Tibial artery (tissue), 4 donors: ENCODE measurements around the gene IGF2BP3.

Experiments
- DNase-seq, 2 donors: peaks; one replicate each; pipeline ENCODE4 v3.0.0-alpha.2; 2019
- H3K27ac ChIP-seq, 2 donors: fragments of 200-600 bp; sonication (generic) in 1 of 2; 1 replicate in 1 of 2; 2 replicates in 1 of 2; pipeline ENCODE4 v1.5.1; 2018 to 2019; ENCODE audit warnings: mild to moderate bottlenecking in 1 of 2
- H3K27me3 ChIP-seq, 2 donors: fragments of 200-600 bp; sonication (generic) in 1 of 2; one replicate each; pipeline versions ENCODE4 v1.5.1 to v1.6.0; 2016 to 2019
- H3K36me3 ChIP-seq, 3 donors: fragments of 200-600 bp; sonication (generic) in 2 of 3; one replicate each; pipeline ENCODE4 v1.5.1; 2016 to 2019; ENCODE audit warnings: mild to moderate bottlenecking in 2 of 3
- H3K4me1 ChIP-seq, 4 donors: fragments of 200-600 bp; sonication (generic) in 2 of 4; 1 replicate in 3 of 4; 2 replicates in 1 of 4; pipeline ENCODE4 v1.5.1; 2016 to 2019
- H3K4me3 ChIP-seq, 2 donors: fragments of 200-600 bp; sonication (generic) in 1 of 2; 1 replicate in 1 of 2; 2 replicates in 1 of 2; pipeline ENCODE4 v1.5.1; 2018 to 2019; ENCODE audit warnings: mild to moderate bottlenecking in 2 of 2
- H3K9me3 ChIP-seq, 3 donors: fragments of 200-600 bp; sonication (generic) in 1 of 3; one replicate each; pipeline ENCODE4 v1.5.1; 2016 to 2019
- intact Hi-C: fragments of 100-400 bp; cut with DNase I; formaldehyde crosslinking; loops from one replicate; pipeline ENCODE4 v1.15.0; 2023; ENCODE audit warnings: low total_unique reads
- TF ChIP-seq, protein P1 (sequence below), 2 experiments: fragments of 200-600 bp in 1 of 2; fragments of 450-650 bp in 1 of 2; IDR thresholded peaks; one replicate each; pipeline ENCODE4 v1.5.1; 2017 to 2019; ENCODE audit warnings: antibody characterized with exemption in 2 of 2, mild to moderate bottlenecking in 1 of 2, moderate library complexity in 1 of 2

IGF2BP3 gene

DNA sequence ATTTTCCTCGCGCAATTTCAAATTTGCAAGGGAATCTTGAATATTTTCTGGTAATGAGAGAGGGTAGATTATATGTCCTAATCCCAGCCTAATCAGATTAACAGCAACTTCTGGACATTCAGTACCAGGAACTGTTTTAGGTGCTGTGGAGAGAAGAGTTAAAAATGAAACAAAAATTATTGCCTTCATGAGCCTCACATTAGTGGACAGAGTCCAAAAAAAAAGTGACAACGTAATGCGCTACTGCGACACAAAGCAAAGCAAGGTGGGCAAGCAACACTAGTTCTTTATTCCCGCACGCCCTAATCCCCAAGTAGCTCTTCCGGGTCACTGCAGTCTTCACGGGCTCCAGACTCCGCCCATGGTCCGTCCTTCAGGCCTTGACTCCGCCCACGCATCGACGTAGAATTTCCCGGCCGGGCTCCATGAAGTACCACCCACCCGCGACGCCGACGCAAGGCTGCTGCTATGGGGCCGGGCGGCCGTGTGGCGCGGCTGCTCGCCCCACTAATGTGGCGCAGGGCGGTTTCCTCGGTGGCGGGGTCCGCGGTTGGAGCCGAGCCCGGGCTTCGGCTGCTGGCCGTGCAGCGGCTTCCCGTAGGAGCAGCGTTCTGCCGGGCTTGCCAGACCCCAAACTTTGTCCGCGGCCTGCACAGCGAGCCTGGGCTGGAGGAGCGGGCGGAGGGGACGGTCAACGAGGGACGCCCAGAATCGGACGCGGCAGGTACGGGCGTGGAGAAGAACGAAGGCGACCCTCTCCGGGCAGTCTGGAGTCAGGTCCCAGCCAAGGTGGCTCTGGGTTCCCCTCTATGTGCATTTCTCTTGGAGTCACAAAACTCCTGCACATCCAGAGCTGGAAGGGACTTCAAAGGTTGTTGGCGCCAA is 171.2 kb downstream of the IGF2BP3 start, which contains the start of gene MALSU1:
Gene MALSU1, plus strand, starts transcription at position 455 of the 885 bp plus-strand sequence. Its CDS starts 14 bp downstream, at position 469.
- intact Hi-C loops, result loop anchor here (5.0 kb wide), 1 partner anchor 472 kb away; no protein-coding TSS in a partner anchor
- Histone ChIP-seq H3K27ac (peak within 1 kb of the TSS; percentile 80 to 81), H3K4me1 (peaks cover 0 to 57% (median 35%) of the 10 kb centered on the region in 4 donors), H3K27me3 (no peaks in the 10 kb centered on the region), H3K9me3 (no peaks in the 10 kb centered on the region), H3K4me3 (peak within 1 kb of the TSS; percentile 80 to 91), H3K36me3 (peaks cover 0 to 16% (median 12%) of the 10 kb centered on the region in 3 donors)
- TF ChIP-seq, protein P1, sequence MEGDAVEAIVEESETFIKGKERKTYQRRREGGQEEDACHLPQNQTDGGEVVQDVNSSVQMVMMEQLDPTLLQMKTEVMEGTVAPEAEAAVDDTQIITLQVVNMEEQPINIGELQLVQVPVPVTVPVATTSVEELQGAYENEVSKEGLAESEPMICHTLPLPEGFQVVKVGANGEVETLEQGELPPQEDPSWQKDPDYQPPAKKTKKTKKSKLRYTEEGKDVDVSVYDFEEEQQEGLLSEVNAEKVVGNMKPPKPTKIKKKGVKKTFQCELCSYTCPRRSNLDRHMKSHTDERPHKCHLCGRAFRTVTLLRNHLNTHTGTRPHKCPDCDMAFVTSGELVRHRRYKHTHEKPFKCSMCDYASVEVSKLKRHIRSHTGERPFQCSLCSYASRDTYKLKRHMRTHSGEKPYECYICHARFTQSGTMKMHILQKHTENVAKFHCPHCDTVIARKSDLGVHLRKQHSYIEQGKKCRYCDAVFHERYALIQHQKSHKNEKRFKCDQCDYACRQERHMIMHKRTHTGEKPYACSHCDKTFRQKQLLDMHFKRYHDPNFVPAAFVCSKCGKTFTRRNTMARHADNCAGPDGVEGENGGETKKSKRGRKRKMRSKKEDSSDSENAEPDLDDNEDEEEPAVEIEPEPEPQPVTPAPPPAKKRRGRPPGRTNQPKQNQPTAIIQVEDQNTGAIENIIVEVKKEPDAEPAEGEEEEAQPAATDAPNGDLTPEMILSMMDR (IDR thresholded peaks at IDR 0.05), result no peak
- peak; percentile 97 to 98 for DNase-seq

DNA sequence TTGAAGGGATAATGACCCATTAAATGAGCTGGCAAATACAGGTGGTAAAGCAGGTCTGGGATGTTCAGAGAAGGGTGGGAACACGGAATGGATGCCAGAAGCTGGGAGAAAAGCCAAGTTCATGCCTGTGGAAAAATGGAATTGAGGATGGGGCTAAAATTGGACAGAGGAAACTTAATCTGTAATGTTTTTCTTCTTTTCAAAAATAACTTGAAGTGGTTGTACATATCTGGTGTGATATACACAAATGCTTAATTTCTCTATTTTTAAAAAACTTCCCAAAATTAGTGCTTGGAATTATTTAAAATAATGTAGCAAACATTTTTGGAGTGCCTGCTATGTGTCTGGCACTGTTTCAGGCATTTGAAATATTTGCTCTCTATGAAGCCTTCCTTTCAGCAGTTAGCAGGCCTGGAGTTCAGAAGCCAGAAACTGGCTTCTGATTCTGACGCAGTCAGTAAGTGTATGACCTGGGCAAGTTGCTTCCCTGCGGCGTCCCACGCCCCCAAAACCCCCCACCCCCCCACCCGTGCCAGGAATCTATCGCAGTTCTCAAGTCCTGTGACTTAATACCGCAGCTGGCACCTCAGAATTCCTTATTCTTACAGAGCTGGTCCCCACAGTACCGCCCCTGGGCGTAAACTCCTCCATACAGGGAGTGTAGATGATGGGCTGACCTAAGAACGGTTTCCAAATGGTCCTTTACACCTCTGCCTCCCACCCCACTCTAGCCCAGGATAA is 172.0 kb downstream of the IGF2BP3 start:
- no peak for DNase-seq
- H3K4me1 ChIP-seq, result peaks cover 0 to 48% (median 32%) of the 10 kb centered on the region in 4 donors
- peak overlapping the region; percentile 80 to 81 for H3K27ac ChIP-seq
- peak overlapping the region; percentile 80 to 91 for H3K4me3 ChIP-seq
- H3K36me3 ChIP-seq, result peaks cover 0 to 12% (median 8%) of the 10 kb centered on the region in 3 donors
- TF ChIP-seq, protein P1 (IDR thresholded peaks at IDR 0.05), result no peak
- H3K27me3 ChIP-seq, result no peaks in the 10 kb centered on the region
- intact Hi-C loops, result loop anchor here (5.0 kb wide), 1 partner anchor 471 kb away; no protein-coding TSS in a partner anchor
- no peaks in the 10 kb centered on the region for H3K9me3 ChIP-seq

DNA sequence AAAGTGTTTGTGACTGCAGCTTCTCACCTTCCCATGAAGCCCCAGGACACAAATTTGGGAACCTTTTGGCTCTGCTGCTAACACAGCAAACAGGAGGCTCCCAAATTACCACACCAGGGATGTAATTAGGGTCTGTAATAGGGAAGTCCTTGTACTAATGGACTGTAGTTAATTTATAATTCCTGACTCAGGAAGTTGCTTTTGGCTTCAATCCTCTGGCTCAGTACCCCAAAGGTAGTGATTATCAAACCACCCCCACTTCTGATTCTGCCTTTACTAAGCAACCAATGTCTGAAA is 174.9 kb downstream of the IGF2BP3 start:
- H3K9me3 ChIP-seq, result no peaks in the 10 kb centered on the region
- no peaks in the 10 kb centered on the region for H3K27me3 ChIP-seq
- TF ChIP-seq, protein P1 (IDR thresholded peaks at IDR 0.05), result no peak
- intact Hi-C loops, result loop anchor here (5.0 kb wide), 1 partner anchor 468 kb away; no protein-coding TSS in a partner anchor
- H3K36me3 ChIP-seq, result no peaks in the 10 kb centered on the region
- H3K4me1 ChIP-seq, result peaks cover 0 to 19% (median 13%) of the 10 kb centered on the region in 4 donors
- H3K4me3 ChIP-seq, result no peak overlapping the region
- no peak overlapping the region for H3K27ac ChIP-seq
- no peak for DNase-seq

DNA sequence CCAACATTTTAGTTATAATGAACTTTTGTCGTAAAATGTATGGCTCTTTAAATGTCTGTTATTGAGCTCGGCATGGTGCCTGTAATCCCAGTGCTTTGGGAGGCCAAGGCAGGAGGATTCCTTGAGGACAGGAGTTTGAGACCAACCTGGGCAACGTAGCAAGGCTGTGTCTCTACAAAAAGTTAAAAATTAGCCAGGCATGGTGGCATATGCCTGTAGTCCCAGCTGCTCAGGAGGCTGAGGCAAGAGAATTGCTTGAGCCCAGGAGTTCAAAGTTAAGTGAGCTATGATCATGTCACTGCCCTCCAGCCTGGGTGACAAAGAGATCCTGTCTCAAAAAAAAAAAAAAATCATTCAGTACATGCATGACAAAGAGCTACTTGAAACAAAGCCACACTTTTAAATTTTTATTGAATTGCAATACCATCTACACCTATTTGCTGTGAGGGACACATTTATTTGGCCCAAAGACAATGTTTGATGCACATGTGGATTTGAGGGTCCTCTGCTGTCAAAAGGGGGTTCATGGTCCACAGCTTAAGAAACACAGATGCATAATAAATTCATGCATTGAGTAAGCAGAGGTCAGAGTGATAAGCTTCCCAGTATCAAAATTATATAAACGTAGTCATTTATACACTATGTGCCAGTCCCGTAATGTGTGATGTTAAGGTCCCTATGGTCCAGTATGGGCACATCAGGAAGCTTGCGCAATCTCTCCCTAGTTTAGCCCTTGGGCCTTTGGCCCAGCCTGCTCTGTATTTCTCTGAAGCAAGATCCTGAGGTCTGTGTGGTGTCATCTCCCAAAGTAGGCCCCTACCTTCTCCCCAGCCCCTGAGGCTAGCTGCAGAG is 175.5 kb downstream of the IGF2BP3 start:
- TF ChIP-seq, protein P1 (IDR thresholded peaks at IDR 0.05), result no peak
- no peak for DNase-seq
- Histone ChIP-seq H3K4me3 (no peak overlapping the region), H3K9me3 (no peaks in the 10 kb centered on the region), H3K27me3 (no peaks in the 10 kb centered on the region), H3K36me3 (no peaks in the 10 kb centered on the region), H3K27ac (no peak overlapping the region), H3K4me1 (peaks cover 0 to 13% (median 9%) of the 10 kb centered on the region in 4 donors)
- intact Hi-C loops, result loop anchor here (5.0 kb wide), 1 partner anchor 467 kb away; no protein-coding TSS in a partner anchor

DNA sequence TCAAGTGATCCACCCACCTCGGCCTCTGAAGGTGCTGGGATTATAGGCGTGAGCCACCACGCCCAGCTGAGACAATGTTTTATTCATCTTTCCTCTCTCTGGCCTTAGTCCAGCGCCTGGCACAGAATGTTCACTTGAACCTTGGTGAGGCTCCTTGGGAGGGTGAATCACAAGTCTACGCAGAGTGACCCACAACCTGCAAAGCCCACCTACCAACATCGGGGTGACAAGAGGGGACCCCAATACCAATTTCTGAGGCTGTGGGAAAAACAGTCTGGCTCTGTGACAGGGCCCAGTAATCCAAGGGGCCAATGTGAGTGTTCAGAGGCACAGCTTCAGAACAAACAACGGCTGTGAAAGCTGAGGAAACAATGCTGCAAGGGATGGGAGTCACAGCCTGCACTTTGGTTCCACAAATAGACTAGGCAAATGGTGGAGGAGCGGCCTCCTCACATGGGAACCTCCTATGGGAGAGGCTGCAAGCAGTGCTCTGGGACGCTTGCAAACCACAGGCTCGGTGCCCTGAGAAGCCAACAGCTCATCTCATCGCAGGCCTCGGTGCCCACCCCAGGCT is 176.7 kb downstream of the IGF2BP3 start:
- TF ChIP-seq, protein P1 (IDR thresholded peaks at IDR 0.05), result no peak
- intact Hi-C loops, result no loop called here
- Histone ChIP-seq H3K27ac (no peak overlapping the region), H3K4me3 (no peak overlapping the region), H3K36me3 (no peaks in the 10 kb centered on the region), H3K4me1 (peaks cover 0 to 9% (median 5%) of the 10 kb centered on the region in 4 donors), H3K9me3 (no peaks in the 10 kb centered on the region), H3K27me3 (no peaks in the 10 kb centered on the region)
- DNase-seq, result no peak
